ENCODE measurements around the gene SNCA.

SNCA gene

DNA sequence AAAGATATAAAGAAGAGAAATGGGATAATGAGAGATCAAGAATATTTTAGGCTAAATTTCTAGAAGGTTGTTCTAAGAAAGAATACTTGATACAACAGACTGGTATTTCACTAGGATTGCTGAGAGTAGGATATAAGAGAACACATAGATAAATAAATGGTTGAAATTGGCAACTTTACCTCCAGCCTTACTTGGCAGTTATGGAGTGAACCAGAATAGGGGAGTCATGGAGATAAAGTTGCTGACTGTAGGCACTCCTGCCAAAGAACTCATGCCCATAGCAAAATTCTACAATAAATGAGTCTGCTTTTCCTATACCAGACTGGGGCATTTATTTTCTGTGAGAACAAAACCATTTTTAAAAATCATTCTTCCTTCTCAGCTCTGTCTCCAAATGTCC is 31.3 kb upstream of the SNCA start:
- no peaks in the 10 kb centered on the region for H3K36me3 ChIP-seq (ENCODE audit: insufficient read depth, low read length)
- TF ChIP-seq, protein P1, sequence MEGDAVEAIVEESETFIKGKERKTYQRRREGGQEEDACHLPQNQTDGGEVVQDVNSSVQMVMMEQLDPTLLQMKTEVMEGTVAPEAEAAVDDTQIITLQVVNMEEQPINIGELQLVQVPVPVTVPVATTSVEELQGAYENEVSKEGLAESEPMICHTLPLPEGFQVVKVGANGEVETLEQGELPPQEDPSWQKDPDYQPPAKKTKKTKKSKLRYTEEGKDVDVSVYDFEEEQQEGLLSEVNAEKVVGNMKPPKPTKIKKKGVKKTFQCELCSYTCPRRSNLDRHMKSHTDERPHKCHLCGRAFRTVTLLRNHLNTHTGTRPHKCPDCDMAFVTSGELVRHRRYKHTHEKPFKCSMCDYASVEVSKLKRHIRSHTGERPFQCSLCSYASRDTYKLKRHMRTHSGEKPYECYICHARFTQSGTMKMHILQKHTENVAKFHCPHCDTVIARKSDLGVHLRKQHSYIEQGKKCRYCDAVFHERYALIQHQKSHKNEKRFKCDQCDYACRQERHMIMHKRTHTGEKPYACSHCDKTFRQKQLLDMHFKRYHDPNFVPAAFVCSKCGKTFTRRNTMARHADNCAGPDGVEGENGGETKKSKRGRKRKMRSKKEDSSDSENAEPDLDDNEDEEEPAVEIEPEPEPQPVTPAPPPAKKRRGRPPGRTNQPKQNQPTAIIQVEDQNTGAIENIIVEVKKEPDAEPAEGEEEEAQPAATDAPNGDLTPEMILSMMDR (IDR thresholded peaks at IDR 0.05; ENCODE audit: low read length), result no peak
- no peak overlapping the region for H3K27ac ChIP-seq (ENCODE audit: low read depth, low read length, poor library complexity, severe bottlenecking)
- H3K4me1 ChIP-seq (ENCODE audit: insufficient read depth, low read length, severe bottlenecking), result no peaks in the 10 kb centered on the region
- H3K4me2 ChIP-seq (ENCODE audit: low read length), result no peak overlapping the region
- H4K20me1 ChIP-seq (ENCODE audit: insufficient read depth, low read length), result no peaks in the 10 kb centered on the region
- no peak overlapping the region for H2AFZ ChIP-seq (ENCODE audit: low read length)
- no peaks in the 10 kb centered on the region for H3K27me3 ChIP-seq (ENCODE audit: insufficient read depth, low read length)
- no peaks in the 10 kb centered on the region for H3F3A ChIP-seq (ENCODE audit: insufficient read depth, low read length)
- H3K9me2 ChIP-seq (ENCODE audit: low read depth, low read length), result no peaks in the 10 kb centered on the region
- H3K9ac ChIP-seq (ENCODE audit: low read length), result no peak overlapping the region
- H3K4me3 ChIP-seq (ENCODE audit: low read depth, low read length, poor library complexity, severe bottlenecking), result no peak overlapping the region
- H3K79me2 ChIP-seq (ENCODE audit: insufficient read depth, low read length), result no peaks in the 10 kb centered on the region
- no peaks in the 10 kb centered on the region for H3K9me3 ChIP-seq (ENCODE audit: low read length)

GRCh38 chr4:89863533-89863932 is 26.6 kb upstream of the SNCA start:
- no peaks in the 10 kb centered on the region for H3K27me3 ChIP-seq (ENCODE audit: insufficient read depth, low read length)
- H3K79me2 ChIP-seq (ENCODE audit: insufficient read depth, low read length), result no peaks in the 10 kb centered on the region
- H3K4me1 ChIP-seq (ENCODE audit: insufficient read depth, low read length, severe bottlenecking), result no peaks in the 10 kb centered on the region
- H3K36me3 ChIP-seq (ENCODE audit: insufficient read depth, low read length), result no peaks in the 10 kb centered on the region
- H2AFZ ChIP-seq (ENCODE audit: low read length), result no peak overlapping the region
- no peak overlapping the region for H3K4me3 ChIP-seq (ENCODE audit: low read depth, low read length, poor library complexity, severe bottlenecking)
- H3K9me2 ChIP-seq (ENCODE audit: low read depth, low read length), result no peaks in the 10 kb centered on the region
- H4K20me1 ChIP-seq (ENCODE audit: insufficient read depth, low read length), result no peaks in the 10 kb centered on the region
- no peaks in the 10 kb centered on the region for H3K9me3 ChIP-seq (ENCODE audit: low read length)
- no peak overlapping the region for H3K4me2 ChIP-seq (ENCODE audit: low read length)
- TF ChIP-seq, protein P1 (IDR thresholded peaks at IDR 0.05; ENCODE audit: low read length), result no peak
- TF ChIP-seq EZH2 (IDR thresholded peaks at IDR 0.05; ENCODE audit: borderline replicate concordance, low read length), result no peak
- H3K9ac ChIP-seq (ENCODE audit: low read length), result no peak overlapping the region
- no peaks in the 10 kb centered on the region for H3F3A ChIP-seq (ENCODE audit: insufficient read depth, low read length)
- no peak overlapping the region for H3K27ac ChIP-seq (ENCODE audit: low read depth, low read length, poor library complexity, severe bottlenecking)

DNA sequence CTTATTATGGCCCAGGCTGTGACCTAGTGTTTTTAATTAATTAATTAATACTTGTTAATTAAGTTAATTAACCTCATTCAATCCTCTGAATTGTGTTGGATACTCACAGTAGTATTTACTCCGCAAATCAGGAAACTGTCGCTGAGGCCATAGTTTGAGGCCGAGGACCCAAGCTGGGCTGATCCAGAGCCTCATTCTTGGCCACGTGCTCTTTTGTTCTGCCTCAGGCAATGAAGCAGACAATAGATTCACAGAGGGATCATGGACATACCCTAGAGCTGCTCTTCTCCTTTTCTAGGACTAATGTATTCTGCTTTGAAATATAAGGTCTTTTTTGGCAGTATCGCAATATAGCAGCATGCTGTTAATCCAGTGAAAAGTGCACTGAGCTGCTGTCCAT is 24.0 kb upstream of the SNCA start:
- Histone ChIP-seq H4K20me1 (ENCODE audit: insufficient read depth, low read length) (no peaks in the 10 kb centered on the region), H3K27me3 (ENCODE audit: insufficient read depth, low read length) (no peaks in the 10 kb centered on the region), H3K9me3 (ENCODE audit: low read length) (no peaks in the 10 kb centered on the region), H3F3A (ENCODE audit: insufficient read depth, low read length) (no peaks in the 10 kb centered on the region), H3K27ac (ENCODE audit: low read depth, low read length, poor library complexity, severe bottlenecking) (no peak overlapping the region), H3K9ac (ENCODE audit: low read length) (no peak overlapping the region), H3K4me3 (ENCODE audit: low read depth, low read length, poor library complexity, severe bottlenecking) (no peak overlapping the region), H3K79me2 (ENCODE audit: insufficient read depth, low read length) (no peaks in the 10 kb centered on the region), H3K36me3 (ENCODE audit: insufficient read depth, low read length) (no peaks in the 10 kb centered on the region), H3K4me1 (ENCODE audit: insufficient read depth, low read length, severe bottlenecking) (no peaks in the 10 kb centered on the region), H3K9me2 (ENCODE audit: low read depth, low read length) (no peaks in the 10 kb centered on the region), H2AFZ (ENCODE audit: low read length) (no peak overlapping the region), H3K4me2 (ENCODE audit: low read length) (no peak overlapping the region)
- TF ChIP-seq EZH2 (IDR thresholded peaks at IDR 0.05; ENCODE audit: borderline replicate concordance, low read length), result no peak
- TF ChIP-seq, protein P1 (IDR thresholded peaks at IDR 0.05; ENCODE audit: low read length), result no peak
